HFFc6 (cell line): ENCODE data around the gene NNT. TPM values are rescaled to one million over a fixed set of nuclear protein-coding genes. Genes with fewer than 3 reads are reported as not detected.

ENCODE experiments used
- DNase-seq: peaks from one replicate; pipeline ENCODE4 v3.0.0-alpha.2; 2018
- H3K27ac Mint-ChIP-seq: 2 replicates; pipeline ENCODE4 v1.8.0; 2020; ENCODE audit warnings: mild to moderate bottlenecking, mixed read lengths
- H3K27me3 Mint-ChIP-seq: 2 replicates; pipeline ENCODE4 v1.8.0; 2021; ENCODE audit warnings: mild to moderate bottlenecking, moderate library complexity, mixed read lengths; ENCODE audit not compliant: insufficient read depth
- H3K36me3 Mint-ChIP-seq: 2 replicates; pipeline ENCODE4 v1.8.0; 2021; ENCODE audit warnings: low read depth, mixed read lengths
- H3K4me1 Mint-ChIP-seq: 2 replicates; pipeline ENCODE4 v1.8.0; 2020; ENCODE audit warnings: low read depth, mixed read lengths
- H3K4me3 Mint-ChIP-seq: 2 replicates; pipeline ENCODE4 v1.8.0; 2020; ENCODE audit warnings: mild to moderate bottlenecking, moderate library complexity, mixed read lengths
- H3K9me3 Mint-ChIP-seq: 2 replicates; pipeline ENCODE4 v1.8.0; 2020; ENCODE audit warnings: mild to moderate bottlenecking, mixed read lengths
- CTCF ChIP-seq: fragments of 200-600 bp; sonication (generic); IDR thresholded peaks from 2 replicates; pipeline ENCODE4 v1.5.0; 2021; ENCODE audit warnings: antibody characterized with exemption, mild to moderate bottlenecking
- total RNA-seq, 6 experiments: library from RNA; stranded (reverse); fragmentation: NEBNext Ultra II Directional; extraction: Animal tissue kit (Norgen Biotek cat#: 25700); gene quantifications; 2 replicates in 1 of 6; 3 replicates in 5 of 6; pipeline ENCODE4 v1.2.3, GENCODE V29; 2021

Gene NNT
- total RNA-seq, 6 experiments from 2014 or later, result 52.9 to 64.0 (median 59.6) TPM

GRCh38 chr5:43601454-43602260 lies 1.3 kb upstream of the NNT start:
- no peaks in the 10 kb centered on the region for H3K9me3 Mint-ChIP-seq
- no peaks in the 10 kb centered on the region for H3K27me3 Mint-ChIP-seq
- H3K4me3 Mint-ChIP-seq, result peak overlapping the region; percentile 91
- peaks cover 10% of the 10 kb centered on the region; the same call in 1 of the 2 replicates for H3K36me3 Mint-ChIP-seq
- peak; percentile 52 for DNase-seq
- H3K4me1 Mint-ChIP-seq, result peaks cover 30% of the 10 kb centered on the region
- TF ChIP-seq CTCF, result no peak
- H3K27ac Mint-ChIP-seq, result peak overlapping the region; percentile 93

GRCh38 chr5:43603344-43604217 lies 601 bp downstream of the NNT start:
- peak overlapping the region; percentile 91 for H3K4me3 Mint-ChIP-seq
- no peaks in the 10 kb centered on the region for H3K27me3 Mint-ChIP-seq
- peaks cover 19% of the 10 kb centered on the region for H3K36me3 Mint-ChIP-seq
- peak; percentile 34 for DNase-seq
- no peak for TF ChIP-seq CTCF
- H3K9me3 Mint-ChIP-seq, result no peaks in the 10 kb centered on the region
- peak overlapping the region; percentile 93 for H3K27ac Mint-ChIP-seq
- H3K4me1 Mint-ChIP-seq, result peaks cover 30% of the 10 kb centered on the region

GRCh38 chr5:43604699-43605098 lies 1.7 kb downstream of the NNT start:
- Mint-ChIP-seq H3K36me3 (peaks cover 20% of the 10 kb centered on the region), H3K9me3 (no peaks in the 10 kb centered on the region), H3K27ac (no peak overlapping the region; the same call in 1 of the 2 replicates), H3K4me1 (peaks cover 30% of the 10 kb centered on the region), H3K4me3 (peak overlapping the region; percentile 91; the same call in 1 of the 2 replicates), H3K27me3 (no peaks in the 10 kb centered on the region)
- no peak for TF ChIP-seq CTCF
- no peak for DNase-seq

- H3K9me3 Mint-ChIP-seq, result no peaks in the 10 kb centered on the region
- peaks cover 26% of the 10 kb centered on the region for H3K4me1 Mint-ChIP-seq
- H3K4me3 Mint-ChIP-seq, result no peak overlapping the region
- peaks cover 28% of the 10 kb centered on the region for H3K36me3 Mint-ChIP-seq
- DNase-seq, result no peak
- no peak for TF ChIP-seq CTCF
- no peaks in the 10 kb centered on the region for H3K27me3 Mint-ChIP-seq
- H3K27ac Mint-ChIP-seq, result no peak overlapping the region
Observed at GRCh38 chr5:43606351-43606750, 3.4 kb downstream of the NNT start.

GRCh38 chr5:43608406-43608805 lies 5.4 kb downstream of the NNT start:
- DNase-seq, result no peak
- Mint-ChIP-seq H3K4me3 (no peak overlapping the region), H3K36me3 (peaks cover 35% of the 10 kb centered on the region), H3K27ac (no peak overlapping the region), H3K4me1 (peaks cover 11% of the 10 kb centered on the region), H3K9me3 (no peaks in the 10 kb centered on the region), H3K27me3 (no peaks in the 10 kb centered on the region)
- no peak for TF ChIP-seq CTCF
